Fibroblast of gingiva (primary cell): Measurements from ENCODE around the gene RFK.
"Not testable (repeated sequence)": the region's sequence is repeated elsewhere in the genome, so short reads cannot be mapped to it uniquely, and the experiment has no call there.

ENCODE experiments used
- DNase-seq: peaks from one replicate; pipeline ENCODE4 v3.0.0-alpha.2; 2011; ENCODE audit warnings: low read depth

The RFK gene

DNA sequence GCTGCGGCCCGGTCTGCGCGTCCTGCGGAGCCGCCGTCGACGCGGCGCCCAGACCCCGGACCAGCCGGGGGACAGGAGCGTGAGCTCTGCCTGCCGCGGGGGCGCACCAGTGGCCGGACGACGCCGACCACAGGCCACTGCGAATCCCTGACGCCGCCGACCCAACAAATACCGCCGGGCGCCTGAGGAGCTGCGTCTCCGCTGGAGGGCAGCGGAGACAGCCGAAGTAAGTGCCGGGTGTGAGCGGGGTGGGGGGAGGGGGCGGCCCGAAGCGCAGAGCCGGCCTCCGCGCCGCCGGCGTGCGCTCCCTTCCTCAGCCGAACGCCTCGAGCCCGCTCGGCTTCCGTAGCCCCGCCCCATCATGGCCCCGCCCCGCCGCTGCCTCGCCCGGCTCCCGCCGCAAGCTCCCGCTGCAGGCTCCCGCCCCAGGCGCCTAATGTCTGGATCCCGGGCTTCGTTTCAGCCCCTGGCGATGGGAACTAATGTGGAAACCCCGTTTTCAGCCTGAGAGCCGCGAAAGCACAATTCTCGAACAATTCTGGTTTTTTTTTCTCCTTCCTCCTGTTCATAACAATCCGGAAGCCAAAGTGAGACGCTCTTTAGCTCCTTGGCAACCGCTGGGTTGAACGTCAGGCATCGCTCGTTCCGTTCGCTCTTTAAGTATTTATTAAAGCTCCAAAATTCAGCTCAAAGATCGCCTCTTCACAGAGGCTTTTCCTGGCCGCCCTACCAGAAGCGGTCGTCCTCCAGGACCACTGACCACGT is at the start of gene RFK:
RFK (minus strand) TSS at position 232 of the 765 bp plus-strand sequence. CDS start 255 bp downstream, outside the sequence.
- peak; percentile 96 for DNase-seq

DNA sequence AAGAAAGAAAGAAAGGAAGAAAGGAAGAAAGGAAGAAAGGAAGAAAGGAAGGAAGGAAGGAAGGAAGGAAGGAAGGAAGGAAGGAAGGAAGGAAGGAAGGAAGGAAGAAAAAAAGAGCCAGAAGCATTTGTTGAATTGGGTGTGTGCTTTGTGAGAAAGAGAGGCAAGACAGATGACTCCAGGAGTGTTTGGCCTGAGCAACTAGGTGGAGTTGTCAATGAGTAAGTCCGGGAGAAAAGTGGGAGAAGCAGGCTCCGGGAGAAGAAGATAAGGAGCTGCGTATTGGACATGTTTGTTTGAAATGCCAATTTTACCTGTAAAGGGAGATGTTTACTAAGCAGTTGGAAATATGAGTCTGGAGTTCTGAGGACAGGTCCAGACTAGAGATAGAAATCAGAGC is 49.7 kb upstream of the RFK start:
- no peak for DNase-seq

DNA sequence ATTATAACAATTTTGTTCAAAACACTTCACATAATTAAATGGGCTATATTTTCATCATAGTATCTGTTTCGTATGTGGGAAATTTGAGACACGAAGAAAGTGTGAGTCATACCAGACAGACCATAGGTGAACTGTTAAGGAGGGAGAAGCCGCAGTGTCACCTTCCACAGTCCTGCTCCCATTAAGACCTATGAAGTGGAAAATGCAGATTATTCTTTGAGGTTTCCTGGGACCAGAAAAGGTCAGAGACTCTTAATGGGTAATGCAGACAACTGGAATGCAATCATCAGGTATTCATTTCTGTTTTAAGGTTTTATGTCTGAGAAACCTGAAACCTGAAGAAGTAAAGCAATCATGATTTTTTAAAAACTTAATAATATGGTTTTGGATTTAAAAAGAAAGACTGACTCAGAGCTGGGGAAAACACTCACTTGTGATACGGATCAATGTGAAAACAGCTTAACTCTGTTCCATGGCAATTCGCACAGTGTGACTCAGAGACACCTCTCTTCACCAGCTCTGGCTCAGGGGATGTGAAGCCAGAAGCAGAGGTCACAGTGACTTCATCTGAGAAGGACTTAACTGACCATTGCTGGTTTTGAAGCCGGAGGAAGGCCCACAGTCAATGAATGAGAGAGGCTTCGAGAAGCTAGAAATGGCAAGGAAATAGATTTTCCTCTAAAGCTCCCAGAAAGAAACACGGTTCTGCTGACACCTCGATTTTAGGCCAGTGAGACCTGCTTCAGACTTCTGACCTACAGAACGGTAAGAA is 47.5 kb upstream of the RFK start:
- no peak for DNase-seq

DNA sequence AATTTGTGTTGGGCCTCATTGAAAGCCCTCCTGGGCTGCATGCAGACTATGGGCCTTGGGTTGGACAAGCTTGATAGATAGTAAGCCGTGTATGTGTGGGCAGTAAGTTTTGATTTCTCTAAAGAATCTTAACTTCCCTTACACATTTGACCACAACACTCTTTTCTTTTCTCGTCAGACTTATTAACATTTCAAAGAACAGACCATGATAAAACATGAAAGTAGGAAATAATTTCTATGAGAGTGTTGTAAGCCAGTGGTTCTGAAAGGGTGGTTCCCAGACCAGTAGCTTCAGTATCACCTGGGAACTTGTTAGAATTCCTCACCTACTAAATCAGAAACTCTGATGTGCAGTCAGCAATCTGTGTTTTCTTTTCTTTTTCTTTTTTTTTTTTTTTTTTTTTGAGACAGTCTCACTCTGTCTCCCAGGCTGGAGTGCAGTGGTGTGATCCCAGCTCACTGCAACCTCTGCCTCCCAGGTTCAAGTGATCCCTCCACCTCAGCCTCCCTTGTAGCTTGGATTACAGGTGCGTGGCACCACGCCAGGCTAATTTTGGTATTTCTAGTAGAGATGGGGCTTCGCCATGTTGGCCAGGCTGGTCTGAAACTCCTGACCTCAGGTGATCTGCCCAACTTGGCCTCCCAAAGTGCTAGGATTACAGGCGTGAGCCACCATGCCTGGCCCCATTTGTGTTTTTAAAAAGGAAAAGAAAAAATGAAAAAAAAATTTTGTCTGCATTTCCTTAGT is 44.8 kb upstream of the RFK start:
- DNase-seq, result no peak

DNA sequence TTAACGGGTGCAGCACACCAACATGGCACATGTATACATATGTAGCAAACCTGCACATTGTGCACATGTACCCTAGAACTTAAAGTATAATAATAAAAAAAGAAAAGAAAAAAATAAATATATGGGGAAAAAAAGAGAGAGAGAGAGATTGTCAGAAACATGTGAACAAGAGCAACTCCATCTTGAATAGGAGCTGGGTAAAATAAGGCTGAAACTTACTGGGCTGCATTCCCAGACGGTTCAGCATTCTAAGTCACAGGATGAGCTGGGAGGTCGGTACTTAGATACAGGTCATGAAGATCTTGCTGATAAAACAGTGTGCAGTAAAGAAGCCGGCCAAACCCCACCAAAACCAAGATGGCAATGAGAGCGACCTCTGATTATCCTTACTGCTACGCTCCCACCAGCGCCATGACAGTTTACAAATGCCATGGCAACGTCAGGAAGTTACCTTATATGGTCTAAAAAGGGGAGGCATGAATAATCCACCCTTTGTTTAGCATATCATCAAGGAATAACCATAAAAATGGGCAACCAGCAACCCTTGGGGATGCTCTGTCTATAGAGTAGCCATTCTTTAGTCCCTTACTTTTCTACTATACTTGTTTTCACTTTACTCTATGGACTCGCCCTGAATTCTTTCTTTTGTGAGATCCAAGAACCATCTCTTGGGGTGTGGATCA is 42.9 kb upstream of the RFK start:
- DNase-seq, result not testable (repeated sequence)

DNA sequence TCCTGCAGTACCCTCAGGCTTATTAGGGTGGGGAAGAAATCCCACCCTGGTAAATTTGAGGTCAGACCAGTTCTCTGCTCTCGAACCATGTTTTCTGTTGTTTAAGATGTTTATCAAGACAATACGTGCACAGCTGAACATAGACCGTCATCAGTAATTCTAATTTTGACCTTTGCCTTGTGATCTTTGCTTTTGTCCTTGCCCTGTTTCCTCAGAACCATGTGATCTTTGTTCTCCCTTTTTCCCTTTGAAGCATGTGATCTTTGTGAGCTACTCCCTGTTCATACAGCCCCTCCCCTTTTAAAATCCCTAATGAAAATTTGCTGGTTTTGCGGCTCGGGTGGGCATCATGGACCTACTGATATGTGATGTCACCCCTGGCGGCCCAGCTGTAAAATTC is 40.7 kb upstream of the RFK start:
- not testable (repeated sequence) for DNase-seq

DNA sequence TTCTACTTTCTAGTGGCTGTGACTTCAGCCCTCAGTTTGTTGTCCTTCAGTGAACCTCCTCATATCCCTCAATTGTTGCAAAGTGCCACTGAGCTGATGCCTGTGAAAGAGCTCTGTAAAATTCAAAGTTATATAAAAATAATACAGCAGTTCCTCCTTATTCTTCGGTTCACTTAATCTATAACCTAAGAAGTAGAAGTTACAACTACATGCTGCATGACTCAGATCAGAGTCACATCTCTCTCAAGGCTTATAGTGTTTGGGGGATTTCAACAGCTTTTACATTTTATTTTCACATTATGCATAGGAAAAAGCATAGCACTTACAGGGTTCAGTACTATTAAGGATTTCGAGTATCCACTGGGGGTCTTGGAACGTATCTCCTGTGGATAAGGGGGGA is 39.6 kb upstream of the RFK start:
- DNase-seq, result peak; percentile 39

DNA sequence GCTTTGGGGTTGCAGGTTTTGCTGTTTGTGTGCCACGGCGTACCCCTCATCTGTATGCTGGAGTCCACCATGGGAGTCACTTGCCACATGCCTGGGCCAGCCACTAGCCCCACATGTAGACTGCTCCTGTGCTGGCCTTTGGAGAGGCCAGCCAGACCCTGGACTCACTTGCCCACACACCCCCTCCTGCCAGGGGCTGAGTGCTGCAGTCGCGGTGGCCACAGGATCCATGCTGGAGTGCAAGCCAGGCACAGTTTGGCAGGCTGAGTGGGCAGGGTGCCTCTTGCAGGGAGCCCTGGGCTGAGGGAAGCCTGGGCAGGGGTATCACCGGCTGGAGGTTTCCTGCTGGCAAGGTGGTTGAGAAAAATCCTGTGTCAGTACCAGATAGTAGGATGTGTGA is 39.2 kb upstream of the RFK start:
- DNase-seq, result no peak

DNA sequence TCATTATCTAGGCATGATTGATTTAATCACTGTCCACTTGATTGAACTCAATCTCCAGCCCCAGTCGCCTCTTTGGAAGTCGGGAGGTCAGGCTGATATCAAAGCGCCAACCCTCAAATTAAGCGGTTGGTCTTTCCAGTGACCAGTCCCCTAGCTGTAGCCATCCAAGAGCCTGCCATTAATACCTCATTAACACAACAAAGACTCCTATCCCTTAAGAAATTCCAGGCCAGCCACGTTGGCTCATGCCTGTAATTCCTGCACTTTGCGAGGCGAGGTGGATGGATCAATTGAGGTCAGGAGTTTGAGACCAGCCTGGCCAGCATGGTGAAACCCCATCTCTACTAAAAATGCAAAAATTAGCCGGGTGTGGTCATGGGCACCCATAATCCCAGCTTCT is 37.4 kb upstream of the RFK start:
- DNase-seq, result no peak

DNA sequence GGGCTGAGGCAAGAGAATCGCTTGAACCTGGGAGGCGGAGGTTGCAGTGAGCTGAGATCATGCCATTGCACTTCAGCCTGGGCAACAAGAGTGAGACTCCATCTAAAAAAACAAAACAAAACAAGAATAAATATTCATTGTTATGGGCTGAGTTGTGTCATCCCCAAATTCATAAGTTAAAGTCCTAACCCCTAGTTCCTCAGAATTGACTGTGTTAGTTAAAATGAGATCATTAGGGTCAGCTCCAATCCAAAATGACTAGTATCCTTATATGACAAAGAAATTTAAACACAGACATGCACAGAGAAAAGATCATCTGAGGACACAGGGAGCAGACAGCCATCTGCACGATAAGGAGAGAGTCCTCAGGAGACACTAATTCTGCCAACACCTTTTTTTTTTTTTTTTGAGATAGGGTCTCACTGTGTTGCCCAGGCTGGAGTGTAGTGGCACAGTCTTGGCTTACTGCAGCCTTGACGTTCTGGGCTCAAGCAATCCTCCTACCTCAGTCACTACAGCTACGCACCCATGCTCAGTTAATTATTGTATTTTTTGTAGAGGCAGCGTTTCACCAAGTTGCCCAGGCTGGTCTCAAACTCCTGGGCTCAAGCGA is 32.7 kb upstream of the RFK start:
- DNase-seq, result no peak

DNA sequence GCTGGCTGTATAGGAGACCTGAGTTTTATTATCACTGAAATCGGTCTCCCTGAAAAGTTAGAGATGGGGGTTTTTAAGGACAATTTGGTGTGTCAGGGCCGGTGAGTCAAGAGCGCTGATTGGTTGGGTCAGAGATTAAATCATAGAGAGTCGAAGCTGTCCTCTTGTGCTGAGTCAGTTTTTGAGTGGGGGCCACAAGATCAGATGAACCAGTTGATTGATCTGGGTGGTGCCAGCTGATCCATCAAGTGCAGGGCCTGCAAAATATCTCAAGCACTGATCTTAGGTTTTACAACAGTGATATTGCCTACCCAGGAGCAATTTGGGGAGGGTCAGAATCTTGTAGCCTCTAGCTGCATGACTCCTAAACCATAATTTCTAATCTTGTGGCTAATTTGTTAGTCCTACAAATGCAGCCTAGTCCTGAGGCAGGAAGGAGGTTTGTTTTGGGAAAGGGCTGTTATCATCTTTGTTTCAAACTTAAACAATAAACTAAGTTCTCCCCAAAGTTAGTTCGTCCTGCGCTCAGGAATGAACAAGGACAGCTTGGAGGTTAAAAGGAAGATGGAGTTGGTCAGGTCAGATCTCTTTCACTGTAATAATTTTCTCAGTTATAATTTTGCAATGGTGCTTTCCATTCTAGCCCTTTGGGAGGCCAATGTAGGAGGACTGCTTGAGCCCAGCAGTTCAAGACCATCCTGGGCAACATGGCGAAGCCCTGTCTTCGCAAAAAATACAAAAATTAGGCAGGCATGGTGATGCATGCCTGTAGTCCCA is 31.6 kb upstream of the RFK start:
- no peak for DNase-seq

DNA sequence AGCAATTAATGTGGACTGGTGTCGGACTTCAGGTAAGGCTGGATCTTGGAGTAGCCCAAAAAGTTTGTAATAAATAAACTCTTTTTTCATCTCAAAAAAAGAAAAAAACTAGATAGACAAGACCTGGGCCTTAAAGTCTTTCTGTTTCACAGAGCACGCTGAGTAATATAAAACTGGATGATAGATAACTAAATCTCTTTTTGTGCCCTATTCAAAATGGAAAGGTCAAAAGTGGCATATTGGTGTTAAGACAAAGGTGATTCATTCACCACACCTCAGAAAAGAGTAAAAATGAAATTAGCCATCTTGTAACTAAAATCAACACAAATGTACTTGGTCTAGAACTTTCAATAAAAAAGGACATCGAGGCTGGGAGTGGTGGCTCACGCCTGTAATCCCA is 30.3 kb upstream of the RFK start:
- no peak for DNase-seq

DNA sequence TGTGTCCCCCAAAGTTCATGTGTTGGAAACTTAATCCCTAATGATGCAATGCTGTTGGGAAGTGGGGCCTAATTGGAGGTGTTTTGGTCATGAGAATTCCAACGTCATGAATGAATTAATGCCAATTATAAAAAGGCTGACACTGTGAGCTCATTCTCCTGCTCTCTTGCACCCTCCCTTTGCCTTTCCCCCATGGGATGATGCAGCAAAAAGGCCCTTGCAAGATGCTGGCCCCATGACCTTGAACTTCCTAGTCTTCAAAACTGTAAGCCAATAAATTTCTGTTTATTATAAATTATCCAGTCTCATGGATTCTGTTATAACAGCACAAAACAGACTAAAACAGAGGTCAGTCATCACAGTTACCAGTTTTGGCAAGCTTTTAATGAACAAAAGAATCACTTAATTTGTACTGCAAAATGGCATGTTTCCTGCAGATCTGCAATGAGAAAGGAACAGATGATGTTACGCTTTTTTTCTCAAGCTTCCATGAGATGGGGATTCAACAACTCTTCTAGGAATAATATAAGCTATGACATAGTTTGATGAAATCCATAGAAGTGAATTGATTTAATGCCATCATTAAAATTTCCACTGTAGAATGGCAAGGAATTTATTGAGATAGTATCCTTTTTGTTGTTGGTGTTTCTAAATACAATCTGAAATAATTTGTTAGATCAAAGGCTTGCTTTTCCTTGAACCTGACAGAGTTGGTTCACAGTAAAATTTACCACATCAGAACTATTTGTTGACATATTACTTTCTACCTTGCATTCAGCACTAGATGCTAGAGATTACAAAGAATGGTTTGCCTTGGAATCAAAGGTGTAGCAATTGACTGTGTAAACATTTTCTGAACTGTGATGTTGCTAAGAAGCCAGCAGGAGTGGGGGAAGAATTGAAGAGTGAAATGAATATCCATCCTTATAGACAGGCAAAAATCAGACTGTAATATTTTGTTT is 29.3 kb upstream of the RFK start:
- no peak for DNase-seq

DNA sequence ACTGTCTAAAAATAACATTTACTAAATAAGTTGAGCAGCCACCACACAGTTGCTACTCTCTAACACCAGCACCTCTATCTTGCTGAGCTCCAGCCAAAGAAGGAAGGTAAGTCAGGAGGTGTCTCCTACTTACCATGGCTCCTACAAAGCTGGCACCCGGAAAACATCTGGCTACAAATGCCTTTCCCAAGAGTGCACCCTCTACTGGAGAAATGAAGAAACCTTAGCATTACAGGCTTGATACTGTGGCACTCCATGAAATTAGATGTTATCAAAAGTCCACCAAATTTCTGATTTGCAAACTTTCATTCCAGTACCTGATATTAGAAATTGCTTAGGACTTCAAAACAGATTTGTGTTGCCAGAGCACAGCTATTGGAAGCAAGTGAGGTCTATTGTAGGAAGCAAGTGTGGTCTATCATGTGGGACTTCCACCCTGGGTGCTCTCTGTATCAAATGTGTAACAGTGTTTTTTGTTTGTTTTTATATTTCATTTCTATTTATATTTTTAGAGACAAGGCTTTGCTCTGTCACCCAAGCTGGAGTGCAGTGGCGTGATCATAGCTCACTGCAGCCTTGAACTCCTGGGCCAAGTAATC is 25.7 kb upstream of the RFK start:
- no peak for DNase-seq

DNA sequence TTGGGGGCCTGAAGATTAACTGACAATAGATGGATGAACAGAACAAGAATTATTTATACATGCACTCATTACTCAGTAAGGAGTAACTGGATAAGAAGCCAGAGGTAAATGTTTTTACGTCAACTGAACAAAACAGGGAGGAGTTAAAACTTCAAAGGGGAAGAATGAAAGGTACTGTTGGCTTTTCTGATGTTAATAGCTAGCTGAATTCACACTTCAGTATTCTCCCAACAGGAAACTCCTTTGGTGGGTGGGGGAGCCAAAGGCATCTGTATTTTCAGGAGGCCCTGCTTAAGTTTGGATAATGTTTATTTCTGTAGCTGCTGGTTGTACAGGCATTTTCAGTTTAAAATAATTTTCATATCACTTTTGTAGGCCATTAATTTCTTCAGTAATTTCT is 23.2 kb upstream of the RFK start:
- DNase-seq, result no peak

DNA sequence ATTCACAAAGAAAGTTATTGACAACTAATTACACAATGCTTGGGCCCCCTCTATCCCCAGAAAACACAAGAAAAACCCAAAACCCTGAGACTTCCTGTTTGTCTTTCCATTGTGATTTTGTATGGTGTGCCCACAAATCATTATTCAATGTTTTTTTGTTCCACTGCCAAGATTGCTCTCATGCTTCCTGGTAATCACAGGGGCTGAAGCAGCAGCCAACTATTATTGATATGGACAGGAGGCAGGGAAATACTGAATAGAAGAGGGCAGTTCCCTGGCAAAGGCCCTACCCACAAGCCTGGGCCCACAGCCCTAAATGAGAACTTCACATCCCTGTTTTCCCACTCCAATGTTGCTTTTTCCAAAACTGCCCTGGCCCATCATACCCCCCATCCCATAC is 21.5 kb upstream of the RFK start:
- peak; percentile 48 for DNase-seq

DNA sequence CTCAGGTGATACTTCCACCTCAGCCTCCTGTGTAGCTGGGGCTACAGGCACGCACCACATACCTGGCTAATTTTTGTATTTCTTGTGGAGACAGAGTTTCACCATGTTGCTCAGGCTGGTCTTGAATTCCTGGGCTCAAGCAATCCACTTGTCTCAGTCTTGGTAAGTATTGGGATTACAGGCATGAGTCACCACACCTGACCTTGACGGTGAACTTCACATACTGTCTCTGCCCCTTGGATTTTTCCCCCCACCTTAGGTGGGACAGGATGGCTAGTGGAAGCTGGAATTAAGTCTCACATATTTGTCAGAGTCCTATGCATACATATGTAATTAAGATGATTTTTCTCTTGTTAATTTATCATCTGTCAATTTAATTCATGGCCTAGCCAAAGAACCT is 20.9 kb upstream of the RFK start:
- no peak for DNase-seq

DNA sequence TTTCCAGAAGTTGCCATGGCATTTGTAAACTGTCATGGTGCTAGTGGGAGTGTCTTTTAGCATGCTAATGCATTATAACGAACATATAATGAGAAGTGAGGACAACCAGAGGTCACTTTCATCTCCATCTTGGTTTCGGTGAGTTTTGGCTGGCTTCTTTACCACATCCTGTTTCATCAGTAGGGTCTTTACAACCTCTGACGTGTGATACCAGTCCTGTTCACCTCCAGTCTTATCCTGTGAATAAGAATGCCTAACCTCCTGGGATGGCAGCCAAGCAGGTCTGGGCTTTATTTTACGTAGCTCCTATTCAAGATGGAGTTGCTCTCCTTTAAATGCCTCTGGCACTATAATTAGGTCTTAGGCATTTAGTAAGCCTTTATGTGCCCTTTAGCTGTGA is 20.4 kb upstream of the RFK start:
- DNase-seq, result no peak

DNA sequence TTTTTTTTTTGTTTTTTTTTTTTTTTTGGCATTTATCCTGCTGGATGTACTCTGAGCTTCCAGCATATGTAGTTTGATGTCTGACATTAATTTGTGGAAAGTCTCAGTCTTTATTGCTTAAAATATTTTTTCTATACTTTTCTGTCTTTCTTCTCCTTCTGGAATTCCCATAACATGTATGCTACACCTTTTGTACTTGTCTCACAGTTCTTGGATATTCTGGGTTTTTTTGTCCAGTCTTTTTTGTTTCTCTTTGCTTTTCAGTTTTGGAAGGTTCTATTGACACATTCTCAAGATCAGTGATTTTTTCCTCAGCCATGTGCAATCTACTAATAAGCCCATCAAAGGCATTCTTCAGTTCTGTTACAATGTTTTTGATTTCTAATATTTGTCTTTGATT is 19.4 kb upstream of the RFK start:
- no peak for DNase-seq

DNA sequence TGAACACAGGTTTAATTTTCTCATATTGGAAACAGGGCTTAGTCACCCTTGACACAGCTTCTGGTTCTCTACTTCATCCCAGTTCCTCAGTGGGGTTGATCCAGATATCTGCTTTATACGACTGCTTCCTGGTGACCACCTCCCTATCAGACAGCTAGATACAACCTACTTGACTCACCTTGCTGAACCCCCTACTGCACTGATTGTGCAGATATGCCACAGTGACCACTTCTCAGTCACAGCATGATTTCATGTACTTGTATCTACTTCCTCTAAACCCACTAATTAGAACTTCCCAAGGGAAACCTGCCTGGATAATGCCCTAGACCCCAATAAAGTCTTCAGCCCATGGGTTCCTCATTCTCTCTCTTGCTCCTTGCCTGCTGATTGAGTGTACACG is 18.4 kb upstream of the RFK start:
- no peak for DNase-seq
